Measurements from ENCODE around the gene PISD. TPM values are rescaled to one million over a fixed set of nuclear protein-coding genes. Genes with fewer than 3 reads are reported as not detected.
A peak's percentile ranks its signal among the peaks of the same experiment; 100 is the strongest.

Gene PISD
- total and polyA plus RNA-seq, 12 donors, result 15.5 to 30.0 (median 18.7) TPM

DNA sequence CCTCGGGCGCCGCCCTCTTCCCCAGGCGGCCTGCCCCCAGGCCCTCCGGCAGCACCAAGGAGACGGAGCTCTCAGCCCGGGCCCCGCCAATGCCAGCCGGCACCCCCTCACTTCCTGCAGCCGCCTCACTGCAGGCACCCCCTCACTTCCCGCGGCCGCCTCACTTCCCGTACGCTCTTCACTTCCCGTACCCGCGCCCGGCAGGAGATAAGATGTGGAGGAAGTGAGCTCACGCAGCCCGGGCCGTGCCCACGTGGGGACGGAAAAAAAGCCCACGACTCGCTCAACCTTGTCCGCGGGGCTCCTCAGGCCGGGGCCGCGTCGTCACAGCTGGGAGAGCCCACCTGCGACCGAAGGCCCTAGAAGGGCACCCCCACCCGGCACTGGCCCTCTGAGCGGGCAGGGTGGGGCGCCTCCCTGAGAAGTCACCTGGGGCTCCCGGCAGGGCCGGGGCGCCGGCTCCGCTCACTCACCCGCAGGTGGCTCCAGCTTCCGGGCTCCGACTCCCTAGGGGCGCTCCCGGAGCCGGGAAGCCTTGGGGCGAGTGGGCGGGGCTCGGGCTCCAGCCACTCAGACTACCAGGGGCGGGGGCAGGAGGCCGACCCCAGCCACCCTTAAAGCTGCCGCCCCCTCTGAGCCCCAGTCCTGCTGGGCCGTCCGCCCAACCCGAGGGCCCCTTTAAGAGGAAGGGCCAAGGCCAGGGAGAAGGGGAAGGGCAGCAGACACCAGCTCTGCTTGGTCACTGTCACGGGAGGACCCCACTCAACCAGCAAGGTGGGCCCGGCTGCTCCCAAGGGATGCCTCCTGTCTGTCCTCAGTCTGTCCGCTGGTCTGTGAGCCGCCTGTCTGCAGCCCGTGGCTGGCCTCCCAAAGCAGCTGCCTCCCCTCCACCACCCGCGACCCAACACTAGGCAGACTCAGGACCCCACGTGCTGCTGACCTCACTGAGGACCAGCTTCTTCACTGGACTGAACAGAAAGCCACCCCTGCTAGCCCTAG is 31.4 kb downstream of the PISD start:
- Histone ChIP-seq H3K4me3 (peak overlapping the region; percentile 53 to 93 (median 80)), H3K4me1 (peaks cover 22 to 71% (median 47%) of the 10 kb centered on the region in 9 donors), H3K27ac (peak overlapping the region; percentile 60 to 97 (median 92)), H3K36me3 (peaks cover 0 to 14% (median 0%) of the 10 kb centered on the region in 9 donors), H3K9me3 (no peaks in the 10 kb centered on the region), H3K27me3 (no peaks in the 10 kb centered on the region)
- WGBS, 2 donors, result 2% methylated on average over 65 of the region's 65 CpGs
- TF ChIP-seq, protein P1, sequence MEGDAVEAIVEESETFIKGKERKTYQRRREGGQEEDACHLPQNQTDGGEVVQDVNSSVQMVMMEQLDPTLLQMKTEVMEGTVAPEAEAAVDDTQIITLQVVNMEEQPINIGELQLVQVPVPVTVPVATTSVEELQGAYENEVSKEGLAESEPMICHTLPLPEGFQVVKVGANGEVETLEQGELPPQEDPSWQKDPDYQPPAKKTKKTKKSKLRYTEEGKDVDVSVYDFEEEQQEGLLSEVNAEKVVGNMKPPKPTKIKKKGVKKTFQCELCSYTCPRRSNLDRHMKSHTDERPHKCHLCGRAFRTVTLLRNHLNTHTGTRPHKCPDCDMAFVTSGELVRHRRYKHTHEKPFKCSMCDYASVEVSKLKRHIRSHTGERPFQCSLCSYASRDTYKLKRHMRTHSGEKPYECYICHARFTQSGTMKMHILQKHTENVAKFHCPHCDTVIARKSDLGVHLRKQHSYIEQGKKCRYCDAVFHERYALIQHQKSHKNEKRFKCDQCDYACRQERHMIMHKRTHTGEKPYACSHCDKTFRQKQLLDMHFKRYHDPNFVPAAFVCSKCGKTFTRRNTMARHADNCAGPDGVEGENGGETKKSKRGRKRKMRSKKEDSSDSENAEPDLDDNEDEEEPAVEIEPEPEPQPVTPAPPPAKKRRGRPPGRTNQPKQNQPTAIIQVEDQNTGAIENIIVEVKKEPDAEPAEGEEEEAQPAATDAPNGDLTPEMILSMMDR (IDR thresholded peaks at IDR 0.05), result no peak
- DNase-seq, result peak; percentile 82 to 83
- peak; percentile 79 to 91 (median 84) for ATAC-seq
- intact Hi-C loops (cut with DNase I), result loop anchor here in 7 of 10 donors (5.0 to 10.0 kb wide), 5 partner anchors 68 to 286 kb away; partner anchors contain the start of gene PATZ1 (in 3 of the 7)

- H3K4me3 ChIP-seq, result peak overlapping the region; percentile 53 to 93 (median 80)
- peaks cover 0 to 23% (median 0%) of the 10 kb centered on the region in 9 donors for H3K36me3 ChIP-seq
- DNase-seq (no peak), ATAC-seq (no peak)
- 25 to 36% methylated on average over 14 of the region's 14 CpGs for WGBS, 2 donors
- no peaks in the 10 kb centered on the region for H3K9me3 ChIP-seq
- no peaks in the 10 kb centered on the region for H3K27me3 ChIP-seq
- intact Hi-C loops (cut with DNase I), result loop anchor here in 7 of 10 donors (5.0 to 10.0 kb wide), 5 partner anchors 67 to 285 kb away; partner anchors contain the start of gene PATZ1 (in 3 of the 7)
- TF ChIP-seq, protein P1 (IDR thresholded peaks at IDR 0.05), result no peak
- peak overlapping the region; percentile 36 to 97 (median 92) for H3K27ac ChIP-seq
- peaks cover 26 to 74% (median 54%) of the 10 kb centered on the region in 9 donors for H3K4me1 ChIP-seq
These were observed 32.3 kb downstream of the PISD start for GRCh38 chr22:31629741-31630184.

- 90 to 92% methylated on average over 17 of the region's 17 CpGs for WGBS, 2 donors
- H3K9me3 ChIP-seq, result no peaks in the 10 kb centered on the region
- H3K27me3 ChIP-seq, result no peaks in the 10 kb centered on the region
- ATAC-seq (no peak), DNase-seq (no peak)
- TF ChIP-seq, protein P1 (IDR thresholded peaks at IDR 0.05), result no peak
- peaks cover 0 to 26% (median 0%) of the 10 kb centered on the region in 9 donors for H3K36me3 ChIP-seq
- H3K4me1 ChIP-seq, result peaks cover 26 to 70% (median 54%) of the 10 kb centered on the region in 9 donors
- intact Hi-C loops (cut with DNase I), result no loop called here
- H3K27ac ChIP-seq, result peak overlapping the region in 6 of 10 donors; percentile 90 to 97 (median 94)
- peak overlapping the region in 6 of 10 donors; percentile 53 to 93 (median 80) for H3K4me3 ChIP-seq
These were observed 32.9 kb downstream of the PISD start for GRCh38 chr22:31628969-31629708.

DNA sequence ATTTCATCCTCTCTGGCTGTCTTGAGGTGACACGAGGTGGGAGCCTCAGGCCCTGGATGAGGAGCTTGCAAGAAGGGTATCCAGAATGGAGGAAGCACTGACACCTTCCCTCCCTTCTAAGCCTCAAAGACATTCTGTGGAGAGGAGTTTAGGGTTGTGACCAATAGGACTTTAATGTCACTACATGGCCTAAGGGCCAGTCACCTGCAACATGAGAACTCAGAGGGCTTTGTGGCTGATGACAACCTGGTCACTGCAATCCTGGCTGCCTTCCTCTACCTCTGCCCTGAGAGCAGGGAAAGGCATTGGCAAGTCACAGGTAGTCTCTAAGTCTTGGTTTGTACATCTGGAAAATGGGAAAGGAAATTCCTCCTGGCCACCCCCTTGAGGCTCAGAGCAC is 33.7 kb downstream of the PISD start:
- intact Hi-C loops (cut with DNase I), result no loop called here

More for the DNA sequence above, 33.7 kb downstream of the PISD start:
- Histone ChIP-seq H3K4me1 (peaks cover 26 to 65% (median 50%) of the 10 kb centered on the region in 9 donors), H3K36me3 (peaks cover 0 to 34% (median 0%) of the 10 kb centered on the region in 9 donors), H3K9me3 (no peaks in the 10 kb centered on the region), H3K27me3 (no peaks in the 10 kb centered on the region), H3K27ac (peak overlapping the region in 1 of 10 donors; percentile 43), H3K4me3 (no peak overlapping the region)
- DNase-seq (no peak), ATAC-seq (no peak)
- WGBS, 2 donors, result 72 to 78% methylated on average over 1 of the region's 1 CpG
- TF ChIP-seq, protein P1 (IDR thresholded peaks at IDR 0.05), result no peak
